HepG2 (cell line): ENCODE data around the gene CCDC158. TPM values are rescaled to one million over a fixed set of nuclear protein-coding genes. Genes with fewer than 3 reads are reported as not detected.

Experiments
- ATAC-seq: fragments of 200-7000 bp; cut with Tn5 transposase; 3 replicates; pipeline ENCODE4 v1.9.1; 2020; ENCODE audit warnings: mild to moderate bottlenecking, moderate library complexity
- BruUV-seq: library from RNA; stranded (reverse); fragments of 400-500 nt; replicated peaks from 2 replicates; lab custom pipeline; 2021; lab: Mats Ljungman, UMichigan
- CTCF ChIA-PET: fragments of 300-600 bp; formaldehyde crosslinking; extraction: SDS; loops from one replicate; lab custom pipeline; 2021; ENCODE audit warnings: low total read pairs, inconsistent platforms, low intra/inter-chr PET ratio; lab: Yijun Ruan, JAX
- POLR2A ChIA-PET: fragments of 350-600 bp; sonication (Branson Sonifier 250); formaldehyde crosslinking; loops from one replicate; lab custom pipeline; 2020; ENCODE audit warnings: antibody characterized with exemption, inconsistent platforms; lab: Yijun Ruan, JAX
- DNase-seq: peaks from one replicate; pipeline ENCODE4 v3.0.0-alpha.2; 2015; ENCODE audit warnings: low spot score
- FAIRE-seq: peaks from 3 replicates; lab custom pipeline; 2011; peaks lifted over from hg19 to GRCh38; lab: Jason Lieb, UNC
- H2AFZ ChIP-seq: one replicate; pipeline ENCODE4 v1.6.1; 2011; ENCODE audit warnings: low read length, inconsistent platforms
- H3K27ac ChIP-seq: fragments of 300-600 bp; 3 replicates; pipeline ENCODE4 v1.8.0; 2011; ENCODE audit warnings: mixed run types, mild to moderate bottlenecking, mixed read lengths, low read length, inconsistent platforms; ENCODE audit not compliant: insufficient read depth; ENCODE audit errors: extremely low read length
- H3K27me3 ChIP-seq, 2 experiments: fragments of 200-600 bp in 1 of 2; 2 replicates in 1 of 2; 3 replicates in 1 of 2; pipeline versions ENCODE4 v1.6.0 to v1.8.0; 2011; ENCODE audit warnings: low read length in 2 of 2, mild to moderate bottlenecking in 2 of 2, moderate library complexity in 2 of 2, inconsistent platforms in 1 of 2; ENCODE audit not compliant: insufficient read depth in 2 of 2, control insufficient read depth in 1 of 2
- H3K36me3 ChIP-seq, 2 experiments: fragments of 200-600 bp in 1 of 2; replicated peaks in 1 of 2; 2 replicates in 1 of 2; 3 replicates in 1 of 2; pipeline versions ENCODE4 v1.5.1 to v1.8.0; 2011; ENCODE audit warnings: low read length in 2 of 2, inconsistent platforms in 1 of 2; ENCODE audit not compliant: insufficient read depth in 2 of 2, control insufficient read depth in 1 of 2
- H3K4me1 ChIP-seq: 2 replicates; pipeline ENCODE4 v1.5.1; 2012; ENCODE audit warnings: low read length, inconsistent platforms; ENCODE audit not compliant: insufficient read depth
- H3K4me2 ChIP-seq: 2 replicates; pipeline ENCODE4 v1.6.0; 2011; ENCODE audit warnings: low read depth, low read length, inconsistent platforms
- H3K4me3 ChIP-seq, 3 experiments: fragments of 200-600 bp in 1 of 3; sonication (generic), shearing (Covaris generic) in 1 of 3; replicated peaks in 1 of 3; 2 replicates each; pipeline ENCODE4 v1.5.1; 2011 to 2016; ENCODE audit warnings: low read length in 3 of 3, inconsistent platforms in 2 of 3, low read depth in 2 of 3, mild to moderate bottlenecking in 2 of 3, control low read depth in 1 of 3, mixed read lengths in 1 of 3; ENCODE audit not compliant: insufficient read depth in 1 of 3
- H3K79me2 ChIP-seq: one replicate; pipeline ENCODE4 v1.6.1; 2011; ENCODE audit warnings: low read length, inconsistent platforms; ENCODE audit not compliant: insufficient read depth
- H3K9ac ChIP-seq: 2 replicates; pipeline ENCODE4 v1.6.0; 2011; ENCODE audit warnings: mild to moderate bottlenecking, low read depth, low read length, inconsistent platforms; ENCODE audit not compliant: insufficient read depth
- H3K9me3 ChIP-seq: 2 replicates; pipeline ENCODE4 v1.5.1; 2012; ENCODE audit warnings: mild to moderate bottlenecking, low read length
- H4K20me1 ChIP-seq: 2 replicates; pipeline ENCODE4 v1.6.0; 2011; ENCODE audit warnings: inconsistent platforms, mild to moderate bottlenecking, low read length, moderate library complexity; ENCODE audit not compliant: insufficient read depth
- ZNF431 ChIP-seq: sonication (generic); formaldehyde crosslinking; IDR thresholded peaks from 2 replicates; pipeline ENCODE4 v1.9.0; 2022; ENCODE audit warnings: missing genetic modification reagents, low read depth, mild to moderate bottlenecking, borderline replicate concordance
- ZSCAN12 ChIP-seq: sonication (generic); formaldehyde crosslinking; IDR thresholded peaks from 2 replicates; pipeline ENCODE4 v1.9.0; 2021; ENCODE audit warnings: mild to moderate bottlenecking, missing genetic modification reagents
- WGBS: methylation state at CpG from one replicate; pipeline ENCODE4 v1.1.6; 2017; ENCODE audit warnings: low lambda C conversion rate; 5-methylcytosine and 5-hydroxymethylcytosine counted together
- in situ Hi-C: cut with HindIII; loops from 2 replicates; pipeline ENCODE4 v1.10.0; 2017; ENCODE audit warnings: low pct_unique_long_range_greater_than_20kb; ENCODE audit not compliant: extremely low pct_ligation_motif_present
- intact Hi-C: fragments of 100-400 bp; cut with micrococcal nuclease; formaldehyde crosslinking; loops from one replicate; pipeline ENCODE4 v1.10.0; 2022; ENCODE audit not compliant: unreplicated experiment
- polyA plus RNA-seq, 8 experiments: library from polyadenylated mRNA; depleted of rRNA in 3 of 8; stranded (reverse) in 7 of 8; unstranded in 1 of 8; fragments of >200 nt; fragmentation: Illumina TruSeq in 4 of 8; extraction: Trizol in 4 of 8; gene quantifications; 2 replicates each; pipeline versions ENCODE4 v1.2.1 to v1.2.3, GENCODE V29; 2011 to 2016; ENCODE audit warnings: low read depth in 4 of 8, missing spikeins in 1 of 8, mixed read lengths in 1 of 8; ENCODE audit not compliant: insufficient read depth in 1 of 8
- total RNA-seq, 5 experiments: library from RNA; depleted of rRNA; stranded (reverse); fragments of >200 nt; fragmentation: Illumina TruSeq; extraction: Trizol; gene quantifications; 2 replicates each; pipeline ENCODE4 v1.2.3, GENCODE V29; 2016; ENCODE audit warnings: low read depth in 1 of 5
- TF ChIP-seq, protein P1 (sequence below): sonication (generic); formaldehyde crosslinking; IDR thresholded peaks from 2 replicates; pipeline ENCODE4 v1.4.0; 2020; ENCODE audit warnings: missing genetic modification reagents
- TF ChIP-seq, protein P2 (sequence below): sonication (generic); formaldehyde crosslinking; IDR thresholded peaks from 2 replicates; pipeline ENCODE4 v1.5.0; 2020; ENCODE audit warnings: missing genetic modification reagents

Gene CCDC158
- total and polyA plus RNA-seq, 2 of the 13 experiments (the other 11 are each of a cell fraction or from before 2014, with no cell fraction given), result not detected

DNA sequence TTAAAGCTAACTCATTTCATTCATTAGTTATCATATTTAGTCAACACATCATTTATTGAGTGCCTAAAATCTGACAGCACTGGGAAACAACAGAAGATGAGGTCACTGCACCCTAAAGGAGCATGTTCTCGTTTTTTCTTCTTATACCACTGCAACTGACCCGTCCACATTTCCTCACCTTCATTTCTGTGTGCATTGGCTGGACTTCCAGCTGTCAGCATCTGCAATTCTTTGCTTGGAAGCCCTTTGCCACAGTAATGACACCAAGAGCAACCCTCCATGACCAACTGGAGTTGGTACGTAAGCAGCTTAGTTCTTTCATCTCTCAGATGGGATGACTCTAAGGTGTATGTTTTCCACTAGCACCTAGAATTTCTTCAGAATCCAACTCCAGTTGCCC is 27.3 kb upstream of the CCDC158 start (continued):
- TF ChIP-seq, protein P1, sequence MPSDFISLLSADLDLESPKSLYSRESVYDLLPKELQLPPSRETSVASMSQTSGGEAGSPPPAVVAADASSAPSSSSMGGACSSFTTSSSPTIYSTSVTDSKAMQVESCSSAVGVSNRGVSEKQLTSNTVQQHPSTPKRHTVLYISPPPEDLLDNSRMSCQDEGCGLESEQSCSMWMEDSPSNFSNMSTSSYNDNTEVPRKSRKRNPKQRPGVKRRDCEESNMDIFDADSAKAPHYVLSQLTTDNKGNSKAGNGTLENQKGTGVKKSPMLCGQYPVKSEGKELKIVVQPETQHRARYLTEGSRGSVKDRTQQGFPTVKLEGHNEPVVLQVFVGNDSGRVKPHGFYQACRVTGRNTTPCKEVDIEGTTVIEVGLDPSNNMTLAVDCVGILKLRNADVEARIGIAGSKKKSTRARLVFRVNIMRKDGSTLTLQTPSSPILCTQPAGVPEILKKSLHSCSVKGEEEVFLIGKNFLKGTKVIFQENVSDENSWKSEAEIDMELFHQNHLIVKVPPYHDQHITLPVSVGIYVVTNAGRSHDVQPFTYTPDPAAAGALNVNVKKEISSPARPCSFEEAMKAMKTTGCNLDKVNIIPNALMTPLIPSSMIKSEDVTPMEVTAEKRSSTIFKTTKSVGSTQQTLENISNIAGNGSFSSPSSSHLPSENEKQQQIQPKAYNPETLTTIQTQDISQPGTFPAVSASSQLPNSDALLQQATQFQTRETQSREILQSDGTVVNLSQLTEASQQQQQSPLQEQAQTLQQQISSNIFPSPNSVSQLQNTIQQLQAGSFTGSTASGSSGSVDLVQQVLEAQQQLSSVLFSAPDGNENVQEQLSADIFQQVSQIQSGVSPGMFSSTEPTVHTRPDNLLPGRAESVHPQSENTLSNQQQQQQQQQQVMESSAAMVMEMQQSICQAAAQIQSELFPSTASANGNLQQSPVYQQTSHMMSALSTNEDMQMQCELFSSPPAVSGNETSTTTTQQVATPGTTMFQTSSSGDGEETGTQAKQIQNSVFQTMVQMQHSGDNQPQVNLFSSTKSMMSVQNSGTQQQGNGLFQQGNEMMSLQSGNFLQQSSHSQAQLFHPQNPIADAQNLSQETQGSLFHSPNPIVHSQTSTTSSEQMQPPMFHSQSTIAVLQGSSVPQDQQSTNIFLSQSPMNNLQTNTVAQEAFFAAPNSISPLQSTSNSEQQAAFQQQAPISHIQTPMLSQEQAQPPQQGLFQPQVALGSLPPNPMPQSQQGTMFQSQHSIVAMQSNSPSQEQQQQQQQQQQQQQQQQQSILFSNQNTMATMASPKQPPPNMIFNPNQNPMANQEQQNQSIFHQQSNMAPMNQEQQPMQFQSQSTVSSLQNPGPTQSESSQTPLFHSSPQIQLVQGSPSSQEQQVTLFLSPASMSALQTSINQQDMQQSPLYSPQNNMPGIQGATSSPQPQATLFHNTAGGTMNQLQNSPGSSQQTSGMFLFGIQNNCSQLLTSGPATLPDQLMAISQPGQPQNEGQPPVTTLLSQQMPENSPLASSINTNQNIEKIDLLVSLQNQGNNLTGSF, result no peak
- TF ChIP-seq ZSCAN12 (CRISPR knock-in tag) (no peak), ZNF431 (CRISPR knock-in tag) (no peak)

DNA sequence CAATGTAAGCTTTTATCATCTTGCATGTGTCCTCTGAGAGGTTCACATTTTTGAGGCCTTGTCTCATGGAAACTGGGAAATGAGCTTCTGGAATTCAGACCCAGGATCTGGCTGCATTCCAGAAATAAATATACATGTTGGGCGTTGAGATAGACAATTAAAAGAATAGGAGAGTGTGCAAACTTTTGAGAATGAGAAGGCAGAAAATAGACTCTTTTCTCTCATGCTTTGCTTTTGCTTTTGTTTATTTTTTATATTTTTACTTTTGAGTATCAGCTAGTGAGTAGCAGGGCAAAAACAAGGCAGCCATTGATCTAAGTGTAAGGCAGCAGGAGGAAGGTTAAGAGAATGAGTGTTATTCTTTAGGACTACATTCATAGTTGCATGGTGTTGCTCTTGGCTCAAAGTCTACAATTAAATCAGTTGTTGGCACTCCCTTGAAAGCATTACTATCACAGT is 26.5 kb upstream of the CCDC158 start:
- FAIRE-seq, result no peak
- Histone ChIP-seq H3K27me3 (0 out of 5 replicates have a peak, but pooled peaks cover 0 to 3% of the 10 kb centered on the region in 2 experiments), H3K27ac (no peak overlapping the region), H4K20me1 (no peaks in the 10 kb centered on the region), H2AFZ (no peak overlapping the region), H3K4me2 (no peak overlapping the region), H3K9me3 (no peaks in the 10 kb centered on the region), H3K79me2 (no peaks in the 10 kb centered on the region), H3K9ac (no peak overlapping the region), H3K4me3 (no peak overlapping the region), H3K4me1 (no peaks in the 10 kb centered on the region; the same call in 1 of the 2 replicates), H3K36me3 (no peaks in the 10 kb centered on the region)
- DNase-seq, result no peak
- intact Hi-C loops, result no loop called here
- ChIA-PET CTCF (no interaction called here), POLR2A (no interaction called here)
- 0% methylated on average over 1 of the region's 1 CpG for WGBS
- no peak for ATAC-seq
- TF ChIP-seq, protein P2, sequence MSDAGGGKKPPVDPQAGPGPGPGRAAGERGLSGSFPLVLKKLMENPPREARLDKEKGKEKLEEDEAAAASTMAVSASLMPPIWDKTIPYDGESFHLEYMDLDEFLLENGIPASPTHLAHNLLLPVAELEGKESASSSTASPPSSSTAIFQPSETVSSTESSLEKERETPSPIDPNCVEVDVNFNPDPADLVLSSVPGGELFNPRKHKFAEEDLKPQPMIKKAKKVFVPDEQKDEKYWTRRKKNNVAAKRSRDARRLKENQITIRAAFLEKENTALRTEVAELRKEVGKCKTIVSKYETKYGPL (CRISPR knock-in tag), result no peak
- in situ Hi-C loops, result no loop called here
- no TSS peak for BruUV-seq
